Left lobe of liver (tissue), 2 donors: Measurements from ENCODE around the gene GARIN5B. TPM values are rescaled to one million over a fixed set of nuclear protein-coding genes. Genes with fewer than 3 reads are reported as not detected.

Source experiments
- ATAC-seq: fragments of 200-7000 bp; cut with Tn5 transposase; one replicate; pipeline ENCODE4 v1.9.1; 2020; ENCODE audit warnings: mild to moderate bottlenecking, moderate library complexity
- DNase-seq: peaks from one replicate; pipeline ENCODE4 v3.0.0-alpha.2; 2020; ENCODE audit warnings: low spot score
- total RNA-seq: library from RNA; stranded (reverse); gene quantifications from one replicate; pipeline ENCODE4 v1.2.1, GENCODE V29; 2021
- donor health status: DM: no; HTN: no; CAD: no; lungs with moderate emphysema.
- donor health status: DM: no; HTN: yes; CAD: no.

The GARIN5B gene
- total RNA-seq, 1 donor from 2014 or later, result not detected

- no peak for ATAC-seq
- no peak for DNase-seq
Measured at GRCh38 chr19:55389386-55390317, 26.6 kb upstream of the GARIN5B start.

DNA sequence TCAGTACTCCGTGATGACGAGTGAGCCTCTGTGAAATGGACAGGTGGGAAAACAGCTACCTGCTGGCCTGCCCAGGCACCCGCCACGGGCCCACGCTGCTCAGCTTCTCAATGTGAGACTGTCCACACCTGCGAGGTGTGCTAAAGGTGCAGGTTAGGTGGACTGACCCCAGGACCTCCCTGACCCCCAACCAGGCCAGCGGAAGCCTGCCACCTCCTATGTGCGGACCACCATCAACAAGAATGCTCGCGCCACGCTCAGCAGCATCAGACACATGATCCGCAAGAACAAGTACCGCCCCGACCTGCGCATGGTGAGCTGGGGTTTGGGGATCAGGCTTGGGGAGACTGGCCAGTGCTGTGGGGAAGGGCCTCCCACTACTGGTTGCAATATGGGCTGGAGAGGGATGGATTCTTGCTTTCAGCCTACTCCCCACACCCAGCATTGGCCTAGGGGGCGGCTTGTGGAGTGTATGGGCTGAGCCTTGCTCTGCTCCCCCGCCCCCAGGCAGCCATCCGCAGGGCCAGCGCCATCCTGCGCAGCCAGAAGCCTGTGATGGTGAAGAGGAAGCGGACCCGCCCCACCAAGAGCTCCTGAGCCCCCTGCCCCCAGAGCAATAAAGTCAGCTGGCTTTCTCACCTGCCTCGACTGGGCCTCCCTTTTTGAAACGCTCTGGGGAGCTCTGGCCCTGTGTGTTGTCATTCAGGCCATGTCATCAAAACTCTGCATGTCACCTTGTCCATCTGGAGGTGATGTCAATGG lies 24.9 kb upstream of the GARIN5B start:
- DNase-seq (no peak), ATAC-seq (no peak)

GRCh38 chr19:55386493-55386971 lies 23.5 kb upstream of the GARIN5B start:
- ATAC-seq (no peak), DNase-seq (no peak)

GRCh38 chr19:55385724-55386492 lies 22.8 kb upstream of the GARIN5B start, which contains the start of gene RPL28:
Gene RPL28, plus strand, starts transcription at chr19:55385932. Its CDS starts 426 bp downstream, at chr19:55386358.
- ATAC-seq (peak; percentile 80), DNase-seq (peak; percentile 99)

DNA sequence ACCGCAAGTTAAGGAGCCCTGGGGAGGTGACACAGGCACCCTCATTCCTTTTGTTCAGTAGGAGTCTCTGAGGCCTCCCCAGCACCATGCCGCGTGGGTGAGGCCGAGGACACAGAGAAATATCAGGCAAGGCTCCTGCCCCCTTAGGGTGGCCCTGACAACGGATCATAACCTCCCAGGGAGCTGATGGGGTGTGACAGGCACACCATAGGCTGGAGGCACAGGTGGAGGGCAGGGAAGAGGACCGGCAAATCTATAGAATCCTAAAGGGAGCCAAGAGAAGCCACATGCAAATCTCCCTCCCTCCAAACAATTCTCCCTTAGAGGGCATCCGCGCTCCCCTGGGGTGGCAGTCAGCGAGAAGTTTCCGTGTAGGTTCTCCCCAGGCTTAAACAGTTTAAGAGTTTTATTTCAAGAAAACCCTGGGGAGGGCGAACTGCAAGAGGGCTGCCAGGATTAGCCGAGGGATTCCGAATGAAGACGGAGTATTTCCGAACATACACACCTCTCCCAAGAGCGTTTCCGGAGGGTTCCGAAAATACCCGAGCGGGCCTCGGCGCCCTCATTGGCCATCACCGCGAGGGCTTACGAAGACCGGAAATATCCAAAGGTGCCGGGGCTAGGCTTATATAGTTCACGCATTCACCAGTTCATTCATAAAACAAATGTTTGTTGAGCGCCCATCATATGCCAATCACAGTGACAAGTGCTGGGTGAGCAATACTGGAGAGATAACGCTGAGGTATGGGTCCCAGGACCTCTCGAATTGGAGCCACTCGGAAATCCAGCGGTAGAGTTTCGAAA lies 22.1 kb upstream of the GARIN5B start:
- ATAC-seq (peak; percentile 78), DNase-seq (peak; percentile 97)

- ATAC-seq (peak; percentile 66), DNase-seq (peak; percentile 83)
Measured at GRCh38 chr19:55384131-55384919, 21.3 kb upstream of the GARIN5B start, which contains the start of gene TMEM238. Gene TMEM238, minus strand, starts transcription at chr19:55384292. Its CDS starts 33 bp downstream, at chr19:55384259.

DNA sequence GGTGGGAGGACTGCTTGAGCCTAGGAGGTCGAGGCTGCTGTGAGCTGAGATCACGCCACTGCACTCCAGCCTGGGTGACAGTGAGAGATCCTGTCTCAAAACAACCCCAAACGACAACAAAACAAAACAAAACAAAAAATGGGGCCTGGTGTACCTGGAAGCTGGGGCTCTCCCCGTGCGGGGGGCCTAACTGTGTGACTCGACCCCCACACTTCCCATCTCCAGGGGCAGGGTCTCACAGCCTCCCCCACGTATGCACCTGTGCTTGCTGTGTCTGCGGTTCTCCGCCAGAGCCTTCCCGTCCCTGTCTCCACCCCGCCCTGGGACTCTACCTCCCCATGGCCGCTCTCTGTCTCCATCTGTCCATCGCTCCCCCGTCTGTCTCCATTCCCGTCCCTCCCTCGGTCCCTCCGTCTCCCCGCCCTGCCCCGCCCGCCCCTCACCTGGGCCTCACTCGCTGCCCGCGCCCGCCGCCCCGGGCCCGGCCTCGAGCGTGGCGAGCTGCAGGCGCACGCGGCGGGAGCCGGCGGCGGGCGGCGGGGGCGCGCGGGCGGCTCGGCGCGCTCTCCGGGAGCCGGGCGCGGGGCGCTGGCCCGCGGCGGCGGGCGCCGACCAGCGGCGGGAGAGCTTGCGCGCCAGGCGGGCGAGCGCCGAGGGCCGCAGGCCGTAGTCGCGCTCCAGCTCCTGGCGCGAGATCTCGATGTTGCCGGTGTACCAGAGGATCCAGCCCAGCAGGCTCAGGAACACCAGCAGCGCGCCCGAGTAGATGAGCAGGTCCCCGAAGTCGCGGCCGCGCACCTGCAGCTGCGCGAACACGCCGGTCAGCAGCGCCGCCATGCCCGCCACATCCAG lies 20.4 kb upstream of the GARIN5B start:
- ATAC-seq (peak; percentile 21), DNase-seq (no peak)

GRCh38 chr19:55382522-55383054 lies 19.5 kb upstream of the GARIN5B start:
- ATAC-seq, result no peak
- DNase-seq, result no peak

DNA sequence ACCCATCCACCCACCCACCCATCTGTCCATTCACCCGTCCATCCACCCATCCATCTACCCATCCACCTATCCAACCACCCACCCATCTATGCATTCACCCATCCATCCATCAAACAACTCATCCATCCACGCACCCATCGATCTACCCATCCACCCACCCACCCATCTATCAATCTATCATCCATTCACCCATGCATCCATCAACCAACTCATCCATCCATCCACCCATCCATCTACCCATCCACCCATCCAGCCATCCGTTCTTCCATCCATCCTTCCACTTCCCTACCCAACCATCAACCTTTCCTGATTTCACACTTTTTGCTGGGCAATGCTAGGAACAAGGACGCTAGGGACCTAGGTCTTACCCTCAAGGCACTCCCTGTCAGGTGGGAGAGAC lies 19.0 kb upstream of the GARIN5B start:
- DNase-seq (no peak), ATAC-seq (no peak)

- ATAC-seq (no peak), DNase-seq (no peak)
Measured at GRCh38 chr19:55379174-55379573, 16.1 kb upstream of the GARIN5B start.

- DNase-seq, result no peak
- ATAC-seq, result peak; percentile 18
Measured at GRCh38 chr19:55377356-55378131, 14.5 kb upstream of the GARIN5B start.

DNA sequence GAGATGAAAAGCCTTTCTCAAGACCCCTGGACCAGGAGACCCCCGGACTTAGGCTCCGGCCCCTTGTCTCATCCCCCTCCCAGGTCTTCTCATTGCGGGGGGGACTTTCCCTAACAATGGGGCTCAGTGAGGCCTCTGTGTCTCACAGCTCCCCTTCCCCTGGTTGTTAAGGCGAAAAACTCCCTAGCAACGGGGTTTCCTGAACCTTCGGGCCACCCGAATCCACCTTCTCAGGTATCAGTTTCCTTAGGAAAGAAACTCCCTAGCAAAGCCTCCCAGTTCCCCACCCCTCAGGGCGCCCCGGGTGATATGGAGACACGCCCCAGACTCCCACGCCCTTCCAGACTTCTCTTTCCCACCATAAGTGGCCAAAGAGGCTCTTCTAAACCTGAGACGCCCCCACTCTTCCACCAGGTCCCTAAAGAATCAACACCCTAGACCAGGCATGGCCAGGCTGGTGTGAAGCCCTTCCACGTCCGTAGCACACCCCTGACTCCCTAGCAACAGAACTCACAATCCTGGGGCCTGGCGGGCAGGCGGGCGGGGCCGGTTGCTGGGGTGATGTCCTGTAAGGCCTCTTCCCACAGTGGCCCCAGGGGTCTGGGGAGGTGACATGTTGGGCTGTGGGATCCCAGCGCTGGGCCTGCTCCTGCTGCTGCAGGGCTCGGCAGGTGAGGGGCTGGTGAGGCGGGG lies 13.3 kb upstream of the GARIN5B start, which contains the start of gene TMEM190:
Gene TMEM190, plus strand, starts transcription at position 586 of the 693 bp plus-strand sequence. Its CDS starts 28 bp downstream, at position 614.
- ATAC-seq (peak; percentile 10), DNase-seq (no peak)

DNA sequence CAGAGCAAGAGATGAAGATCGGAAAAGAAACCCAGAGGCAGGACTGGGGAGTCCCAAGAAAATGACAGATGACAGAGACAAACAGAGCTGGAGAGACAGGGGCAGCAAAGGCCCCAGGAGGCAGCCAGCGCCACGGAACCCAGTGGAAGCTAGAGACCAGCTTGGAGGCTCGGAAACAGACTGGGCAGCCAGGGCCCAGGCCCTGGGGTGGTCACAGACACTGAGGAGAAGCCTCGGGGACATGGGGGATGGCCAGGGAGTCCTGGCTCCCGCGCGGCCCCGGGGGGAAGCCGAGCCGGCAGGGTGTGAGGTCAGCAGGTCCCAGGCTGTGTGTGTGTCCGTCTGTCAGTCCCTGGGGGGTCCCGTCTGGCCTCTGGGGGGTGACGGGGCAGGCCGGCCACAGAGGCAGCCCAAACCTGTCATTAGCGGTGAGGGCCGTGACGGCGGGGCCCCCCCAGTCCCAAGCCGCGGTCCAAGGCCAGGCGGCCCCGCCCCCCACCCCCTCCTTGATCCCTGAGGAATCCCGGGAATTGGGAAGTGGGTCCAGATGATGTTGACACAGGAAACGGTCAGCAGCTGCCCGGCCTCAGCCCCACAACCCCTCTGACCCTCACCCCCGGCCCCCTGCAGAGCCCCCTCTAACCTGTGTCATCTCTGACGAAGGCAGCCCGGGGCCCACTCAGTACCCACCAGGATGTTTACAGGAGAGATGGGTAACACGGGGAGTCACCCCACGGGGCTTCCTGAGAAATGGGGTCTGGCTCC lies 11.1 kb upstream of the GARIN5B start:
- no peak for DNase-seq
- ATAC-seq, result no peak

GRCh38 chr19:55373306-55373992 lies 10.4 kb upstream of the GARIN5B start:
- no peak for ATAC-seq
- no peak for DNase-seq
